Ectodermal cell (in vitro differentiated cells): ENCODE results near the gene VIPR2.
"Not testable (repeated sequence)": the region's sequence is repeated elsewhere in the genome, so short reads cannot be mapped to it uniquely, and the experiment has no call there.

Source experiments
- H3K27ac ChIP-seq: 2 replicates; pipeline ENCODE4 v1.7.0; 2013; ENCODE audit warnings: mild to moderate bottlenecking, low read depth, low read length; ENCODE audit not compliant: insufficient read depth, poor library complexity, severe bottlenecking
- H3K27me3 ChIP-seq: 2 replicates; pipeline ENCODE4 v1.7.0; 2013; ENCODE audit warnings: mild to moderate bottlenecking, low read length; ENCODE audit not compliant: insufficient read depth, control insufficient read depth, poor library complexity, severe bottlenecking
- H3K36me3 ChIP-seq: one replicate; pipeline ENCODE4 v1.7.0; 2013; ENCODE audit warnings: low read length; ENCODE audit not compliant: control insufficient read depth, insufficient read depth
- H3K4me1 ChIP-seq: one replicate; pipeline ENCODE4 v1.7.0; 2013; ENCODE audit warnings: low read length; ENCODE audit not compliant: control insufficient read depth, insufficient read depth
- H3K4me3 ChIP-seq: 2 replicates; pipeline ENCODE4 v1.7.0; 2013; ENCODE audit warnings: low read depth, low read length, control low read depth; ENCODE audit not compliant: insufficient read depth
- H3K9me3 ChIP-seq: 2 replicates; pipeline ENCODE4 v1.7.0; 2013; ENCODE audit warnings: mild to moderate bottlenecking, low read length, moderate library complexity; ENCODE audit not compliant: control insufficient read depth
- whole genome bisulfite sequencing, 2 experiments: methylation state at CpG; one replicate each; pipeline ENCODE4 v1.1.7; 2013; ENCODE audit warnings: missing lambda C conversion rate in 2 of 2; 5-methylcytosine and 5-hydroxymethylcytosine counted together

The VIPR2 gene

GRCh38 chr7:159130820-159131219 lies 13.8 kb downstream of the VIPR2 start:
- H3K27me3 ChIP-seq, result no peaks in the 10 kb centered on the region
- no peak overlapping the region for H3K27ac ChIP-seq
- H3K4me1 ChIP-seq, result no peaks in the 10 kb centered on the region
- H3K4me3 ChIP-seq, result no peak overlapping the region
- H3K36me3 ChIP-seq, result no peaks in the 10 kb centered on the region
- H3K9me3 ChIP-seq, result no peaks in the 10 kb centered on the region
- 84 to 86% methylated on average over 8 of the region's 8 CpGs for WGBS, 2 experiments

- WGBS, 2 experiments, result 84 to 85% methylated on average over 9 of the region's 9 CpGs
- H3K9me3 ChIP-seq, result no peaks in the 10 kb centered on the region
- H3K27me3 ChIP-seq, result no peaks in the 10 kb centered on the region
- no peaks in the 10 kb centered on the region for H3K36me3 ChIP-seq
- H3K27ac ChIP-seq, result no peak overlapping the region
- H3K4me1 ChIP-seq, result no peaks in the 10 kb centered on the region
- no peak overlapping the region for H3K4me3 ChIP-seq
Observed at GRCh38 chr7:159130199-159130775, 14.4 kb downstream of the VIPR2 start.

- Histone ChIP-seq H3K4me3 (no peak overlapping the region), H3K27ac (no peak overlapping the region), H3K27me3 (no peaks in the 10 kb centered on the region), H3K4me1 (no peaks in the 10 kb centered on the region), H3K36me3 (no peaks in the 10 kb centered on the region), H3K9me3 (no peaks in the 10 kb centered on the region)
- 89 to 92% methylated on average over 10 of the region's 10 CpGs for WGBS, 2 experiments
Observed at GRCh38 chr7:159128767-159129166, 15.9 kb downstream of the VIPR2 start.

- no peaks in the 10 kb centered on the region for H3K36me3 ChIP-seq
- no peak overlapping the region for H3K4me3 ChIP-seq
- 91 to 94% methylated on average over 16 of the region's 16 CpGs for WGBS, 2 experiments
- H3K27ac ChIP-seq, result no peak overlapping the region
- H3K4me1 ChIP-seq, result no peaks in the 10 kb centered on the region
- no peaks in the 10 kb centered on the region for H3K27me3 ChIP-seq
- no peaks in the 10 kb centered on the region for H3K9me3 ChIP-seq
Observed at GRCh38 chr7:159127691-159128642, 16.7 kb downstream of the VIPR2 start.

GRCh38 chr7:159126311-159127260 lies 18.1 kb downstream of the VIPR2 start:
- 87 to 88% methylated on average over 21 of the region's 21 CpGs for WGBS, 2 experiments
- no peaks in the 10 kb centered on the region for H3K4me1 ChIP-seq
- peaks cover 2% of the 10 kb centered on the region for H3K9me3 ChIP-seq
- no peaks in the 10 kb centered on the region for H3K27me3 ChIP-seq
- no peak overlapping the region for H3K4me3 ChIP-seq
- no peaks in the 10 kb centered on the region for H3K36me3 ChIP-seq
- no peak overlapping the region for H3K27ac ChIP-seq

- 79 to 83% methylated on average over 3 of the region's 3 CpGs for WGBS, 2 experiments
- no peaks in the 10 kb centered on the region for H3K36me3 ChIP-seq
- H3K4me1 ChIP-seq, result no peaks in the 10 kb centered on the region
- H3K27me3 ChIP-seq, result no peaks in the 10 kb centered on the region
- H3K27ac ChIP-seq, result no peak overlapping the region
- no peak overlapping the region for H3K4me3 ChIP-seq
- H3K9me3 ChIP-seq, result peaks cover 2% of the 10 kb centered on the region
Observed at GRCh38 chr7:159125955-159126270, 18.8 kb downstream of the VIPR2 start.

GRCh38 chr7:159125104-159125954 lies 19.3 kb downstream of the VIPR2 start:
- WGBS, 2 experiments, result 89 to 91% methylated on average over 9 of the region's 9 CpGs
- Histone ChIP-seq H3K36me3 (no peaks in the 10 kb centered on the region), H3K4me3 (no peak overlapping the region), H3K9me3 (peaks cover 2% of the 10 kb centered on the region), H3K27me3 (no peaks in the 10 kb centered on the region), H3K27ac (no peak overlapping the region), H3K4me1 (no peaks in the 10 kb centered on the region)

GRCh38 chr7:159123793-159124192 lies 20.9 kb downstream of the VIPR2 start:
- H3K4me3 ChIP-seq, result not testable (repeated sequence)
- 68 to 73% methylated on average over 1 of the region's 1 CpG for WGBS, 2 experiments

GRCh38 chr7:159123294-159123693 lies 21.4 kb downstream of the VIPR2 start:
- H3K27me3 ChIP-seq, H3K27ac ChIP-seq, H3K36me3 ChIP-seq, H3K4me1 ChIP-seq, H3K9me3 ChIP-seq, H3K4me3 ChIP-seq: not testable (repeated sequence)

More at GRCh38 chr7:159123793-159124192, 20.9 kb downstream of the VIPR2 start:
- H3K27me3 ChIP-seq, H3K4me1 ChIP-seq, H3K36me3 ChIP-seq, H3K9me3 ChIP-seq, H3K27ac ChIP-seq: not testable (repeated sequence)
